NCI-H146 (cell line): ENCODE data around the gene MRPS2.
"Not testable (repeated sequence)": the region's sequence is repeated elsewhere in the genome, so short reads cannot be mapped to it uniquely, and the experiment has no call there.

Experiments used
- DNase-seq: peaks from one replicate; lab custom pipeline; 2025; lab: John Stamatoyannopoulos, UW

Gene MRPS2

GRCh38 chr9:135500525-135501260 lies at the start of gene MRPS2:
MRPS2 (plus strand) TSS chr9:135500682; CDS start chr9:135500711, 29 bp downstream.
- peak; percentile 80 for DNase-seq

- no peak for DNase-seq
Measured at GRCh38 chr9:135450956-135451355, 49.5 kb upstream of the MRPS2 start.

- DNase-seq = not testable (repeated sequence)
Measured at GRCh38 chr9:135451909-135452308, 48.6 kb upstream of the MRPS2 start.

- no peak for DNase-seq
Measured at GRCh38 chr9:135454737-135455136, 45.7 kb upstream of the MRPS2 start.

- no peak for DNase-seq
Measured at GRCh38 chr9:135455401-135456030, 45.0 kb upstream of the MRPS2 start.

- no peak for DNase-seq
Measured at GRCh38 chr9:135456436-135457104, 43.9 kb upstream of the MRPS2 start.

GRCh38 chr9:135458478-135458877 lies 42.0 kb upstream of the MRPS2 start:
- not testable (repeated sequence) for DNase-seq

GRCh38 chr9:135461936-135462335 lies 38.5 kb upstream of the MRPS2 start:
- DNase-seq = no peak

- no peak for DNase-seq
Measured at GRCh38 chr9:135463140-135463539, 37.3 kb upstream of the MRPS2 start.

GRCh38 chr9:135464181-135464580 lies 36.3 kb upstream of the MRPS2 start:
- DNase-seq = no peak

- DNase-seq = no peak
Measured at GRCh38 chr9:135468854-135469521, 31.5 kb upstream of the MRPS2 start.

GRCh38 chr9:135471791-135472640 lies 28.5 kb upstream of the MRPS2 start:
- DNase-seq = peak; percentile 76

GRCh38 chr9:135473972-135474543 lies 26.4 kb upstream of the MRPS2 start:
- DNase-seq = no peak

GRCh38 chr9:135474915-135475314 lies 25.6 kb upstream of the MRPS2 start:
- DNase-seq = peak; percentile 32

- DNase-seq = no peak
Measured at GRCh38 chr9:135476561-135477355, 23.7 kb upstream of the MRPS2 start.

- no peak for DNase-seq
Measured at GRCh38 chr9:135478191-135478590, 22.3 kb upstream of the MRPS2 start.

- peak; percentile 44 for DNase-seq
Measured at GRCh38 chr9:135478829-135479468, 21.5 kb upstream of the MRPS2 start.

GRCh38 chr9:135479469-135480052 lies 20.9 kb upstream of the MRPS2 start, which contains the start of gene PPP1R26:
PPP1R26 (plus strand) TSS chr9:135479782; CDS start chr9:135484511, 4,729 bp downstream.
- DNase-seq = peak; percentile 42
